Mucosa of gallbladder (tissue), 1 donor: ENCODE data around the gene IRGQ. TPM values are rescaled to one million over a fixed set of nuclear protein-coding genes. Genes with fewer than 3 reads are reported as not detected.
"Not testable (repeated sequence)": the region's sequence is repeated elsewhere in the genome, so short reads cannot be mapped to it uniquely, and the experiment has no call there.

Experiments used
- DNase-seq: peaks from one replicate; pipeline ENCODE4 v3.0.0-alpha.2; 2020; ENCODE audit warnings: low spot score
- total RNA-seq: library from RNA; stranded (reverse); gene quantifications from one replicate; pipeline ENCODE4 v1.2.1, GENCODE V29; 2021
- donor health status: DM: no; HTN: no; CAD: no.

IRGQ gene, protein sequence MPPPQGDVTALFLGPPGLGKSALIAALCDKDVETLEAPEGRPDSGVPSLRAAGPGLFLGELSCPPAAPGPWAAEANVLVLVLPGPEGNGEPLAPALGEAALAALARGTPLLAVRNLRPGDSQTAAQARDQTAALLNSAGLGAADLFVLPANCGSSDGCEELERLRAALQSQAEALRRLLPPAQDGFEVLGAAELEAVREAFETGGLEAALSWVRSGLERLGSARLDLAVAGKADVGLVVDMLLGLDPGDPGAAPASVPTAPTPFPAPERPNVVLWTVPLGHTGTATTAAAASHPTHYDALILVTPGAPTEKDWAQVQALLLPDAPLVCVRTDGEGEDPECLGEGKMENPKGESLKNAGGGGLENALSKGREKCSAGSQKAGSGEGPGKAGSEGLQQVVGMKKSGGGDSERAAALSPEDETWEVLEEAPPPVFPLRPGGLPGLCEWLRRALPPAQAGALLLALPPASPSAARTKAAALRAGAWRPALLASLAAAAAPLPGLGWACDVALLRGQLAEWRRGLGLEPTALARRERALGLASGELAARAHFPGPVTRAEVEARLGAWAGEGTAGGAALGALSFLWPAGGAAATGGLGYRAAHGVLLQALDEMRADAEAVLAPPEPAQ
- total RNA-seq, result 35.7 TPM

GRCh38 chr19:43595999-43596841, at the start of gene IRGQ, which contains the start of gene ZNF576:
Gene IRGQ (minus strand): TSS chr19:43596134. CDS start chr19:43595338, 796 bp downstream.
Gene ZNF576 (plus strand): TSS chr19:43596595. CDS start chr19:43597109, 514 bp downstream.
- DNase-seq, result peak; percentile 100

DNA sequence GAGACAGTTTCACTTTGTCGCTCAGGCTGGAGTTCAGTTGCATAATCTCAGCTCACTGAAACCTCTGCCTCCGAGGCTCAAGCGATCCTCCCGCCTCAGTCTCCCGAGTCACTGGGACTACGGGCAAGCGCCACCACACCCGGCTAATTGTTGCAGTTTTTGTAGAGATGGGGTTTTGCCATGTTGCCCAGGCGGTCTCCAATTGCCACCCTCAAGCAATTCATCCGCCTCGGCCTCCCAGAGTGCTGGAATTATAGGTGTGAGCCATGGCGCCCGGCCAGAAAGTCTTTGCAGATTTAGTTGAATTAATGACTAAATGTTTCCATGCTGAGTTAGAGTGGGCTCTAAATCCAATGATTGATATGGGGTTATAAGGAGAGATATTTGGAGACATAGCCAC, 48.2 kb upstream of the IRGQ start:
- no peak for DNase-seq

- DNase-seq, result no peak
Observed at GRCh38 chr19:43643326-43643725, 47.4 kb upstream of the IRGQ start.

DNA sequence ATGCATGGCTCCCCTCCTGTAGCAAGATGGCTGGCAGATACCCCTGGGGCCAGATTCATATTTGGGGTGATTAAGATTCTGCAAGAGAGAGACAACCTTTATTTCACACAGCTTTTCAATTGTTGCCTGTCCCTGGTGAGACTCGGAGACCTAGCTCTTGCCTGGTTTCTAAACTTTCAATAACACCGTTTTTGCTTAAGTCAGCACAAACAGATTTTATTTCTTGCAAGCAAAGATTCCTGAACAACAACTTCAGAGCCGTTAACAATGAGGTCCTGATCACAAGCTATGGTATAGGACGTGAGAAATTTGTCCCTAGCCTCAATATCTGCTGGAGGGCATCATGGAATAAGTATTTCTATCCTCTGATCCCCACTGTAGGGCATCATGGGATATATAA, 46.6 kb upstream of the IRGQ start:
- DNase-seq, result no peak

- DNase-seq, result no peak
Observed at GRCh38 chr19:43641333-43641732, 45.4 kb upstream of the IRGQ start.

DNA sequence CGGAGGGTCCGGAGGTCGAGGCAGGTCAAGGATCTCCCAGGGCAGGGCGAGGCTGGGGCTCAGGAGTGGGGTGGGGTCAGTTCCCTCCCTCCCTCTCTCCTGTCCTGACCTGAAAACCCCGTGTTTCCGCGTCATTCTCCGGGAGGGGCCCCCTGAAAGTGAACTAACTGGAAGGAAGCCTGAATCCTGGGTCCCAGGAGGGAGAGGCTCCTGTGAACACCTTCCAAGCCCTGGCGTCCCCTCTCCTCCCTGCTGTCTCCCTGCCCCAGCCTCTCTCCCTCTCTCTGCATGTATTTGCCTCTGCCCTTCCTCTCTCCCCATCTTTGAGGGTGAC, 44.5 kb upstream of the IRGQ start:
- no peak for DNase-seq

DNA sequence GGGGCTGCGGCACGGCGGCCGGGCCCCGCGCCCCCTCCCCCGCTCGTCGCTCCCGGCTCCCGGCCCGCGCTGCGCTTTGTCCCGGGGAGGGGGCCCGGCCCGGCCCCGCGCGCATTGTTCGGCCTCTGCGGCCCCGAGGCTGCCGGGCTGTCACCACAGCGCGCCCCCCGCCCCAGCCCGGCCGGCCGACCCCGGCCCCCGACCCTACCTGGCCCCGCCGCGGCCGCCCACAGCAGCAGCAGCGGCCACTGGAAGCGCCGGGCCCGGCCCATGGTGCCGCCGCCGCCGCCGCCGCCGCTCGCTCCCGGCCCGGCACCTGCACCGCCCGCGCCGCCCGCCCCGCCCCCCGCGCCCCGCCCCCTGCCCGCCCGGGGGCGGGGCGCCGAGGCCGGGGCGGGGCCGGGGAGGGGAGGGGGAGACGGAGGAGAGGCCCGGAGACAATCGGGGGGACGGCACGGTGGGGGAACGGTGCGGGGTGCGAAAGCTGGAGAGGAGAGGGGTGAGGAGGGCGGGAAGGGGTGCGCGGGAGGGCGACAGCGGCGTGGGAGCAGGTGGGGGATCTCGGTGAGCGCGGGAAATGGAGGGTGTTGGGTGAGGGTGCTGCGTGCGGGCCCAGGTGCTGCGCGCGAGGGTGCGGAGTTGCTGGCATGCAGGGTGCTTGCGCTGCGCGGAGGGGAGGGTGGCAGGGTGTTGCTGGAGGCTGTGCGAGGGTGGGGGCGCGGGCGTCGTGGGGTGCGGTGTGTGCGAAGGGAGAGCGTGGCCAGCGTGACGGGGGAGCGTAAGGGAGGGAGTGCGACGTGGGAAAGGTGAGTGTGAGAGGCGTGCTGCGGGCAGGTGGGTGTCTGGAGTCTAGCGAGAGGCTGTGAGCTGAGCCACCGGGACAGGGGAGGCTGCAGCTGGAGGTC, 43.8 kb upstream of the IRGQ start, which contains the start of gene CADM4:
CADM4 (minus strand) TSS at position 332 of the 905 bp plus-strand sequence; CDS start at position 272, 60 bp downstream.
- DNase-seq, result no peak

DNA sequence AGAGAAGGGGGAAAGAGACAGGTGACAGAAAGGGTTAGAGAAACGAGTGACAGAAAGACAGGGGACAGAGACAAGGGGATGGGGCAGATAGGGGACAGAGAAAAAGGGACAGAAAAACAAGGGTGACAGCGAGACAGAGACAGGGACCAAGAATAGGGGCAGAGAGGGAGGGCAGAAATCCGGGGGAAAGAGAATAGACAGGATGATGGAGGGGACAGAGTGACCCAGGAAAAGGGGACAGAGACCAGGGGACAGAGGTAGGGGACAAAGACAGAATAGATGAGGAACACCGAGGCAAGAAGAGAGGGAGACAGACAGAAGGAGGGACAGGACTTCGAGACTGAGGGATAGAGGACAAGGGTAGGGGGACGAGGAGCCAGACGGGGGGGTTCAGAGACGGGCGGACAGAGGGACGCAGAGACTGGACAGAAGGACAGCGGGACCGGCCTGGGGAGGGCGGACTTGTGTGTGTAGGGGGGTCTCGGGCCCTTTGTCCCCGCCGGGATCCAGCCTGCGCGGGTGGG, 43.1 kb upstream of the IRGQ start:
- no peak for DNase-seq

GRCh38 chr19:43638214-43638994, 42.5 kb upstream of the IRGQ start:
- no peak for DNase-seq

GRCh38 chr19:43636121-43636683, 40.3 kb upstream of the IRGQ start:
- DNase-seq, result no peak

DNA sequence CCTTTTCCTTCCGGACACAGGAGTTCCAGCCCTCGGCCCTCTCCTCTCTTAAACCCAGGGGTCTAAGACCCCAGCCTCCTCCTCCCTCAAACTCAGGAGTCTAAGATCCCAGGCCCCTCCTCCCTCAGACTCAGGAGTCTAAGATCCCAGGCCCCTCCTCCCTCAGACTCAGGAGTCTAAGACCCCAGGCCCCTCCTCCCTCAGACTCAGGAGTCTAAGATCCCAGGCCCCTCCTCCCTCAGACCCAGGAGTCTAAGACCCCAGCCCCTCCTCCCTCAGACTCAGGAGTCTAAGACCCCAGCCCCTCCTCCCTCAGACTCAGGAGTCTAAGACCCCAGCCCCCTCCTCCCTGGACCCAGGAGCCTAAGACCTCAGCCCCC, 39.6 kb upstream of the IRGQ start:
- not testable (repeated sequence) for DNase-seq

GRCh38 chr19:43634872-43635560, 39.1 kb upstream of the IRGQ start:
- no peak for DNase-seq

GRCh38 chr19:43634506-43634871, 38.6 kb upstream of the IRGQ start:
- no peak for DNase-seq

GRCh38 chr19:43634068-43634467, 38.1 kb upstream of the IRGQ start:
- DNase-seq, result no peak

DNA sequence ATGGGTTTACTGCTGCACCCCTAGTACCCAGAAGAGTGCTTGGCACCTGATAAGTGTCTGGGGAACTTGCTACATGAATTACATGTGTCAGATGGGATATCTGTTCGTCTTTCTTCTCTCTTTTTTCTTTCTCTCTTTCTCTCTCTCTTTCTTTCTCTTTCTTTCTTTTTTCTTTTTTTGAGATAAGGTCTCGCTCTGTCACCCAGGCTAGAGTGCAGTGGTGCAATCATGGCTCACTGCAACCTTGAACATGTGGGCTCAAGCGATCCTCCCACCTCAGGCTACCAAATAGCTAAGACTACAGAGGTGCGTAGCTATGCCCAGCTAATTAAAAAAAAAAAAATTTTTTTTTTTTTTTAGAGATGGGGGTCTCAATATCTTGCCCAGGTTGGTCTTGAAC, 37.6 kb upstream of the IRGQ start:
- DNase-seq, result no peak

GRCh38 chr19:43631491-43631890, 35.6 kb upstream of the IRGQ start:
- DNase-seq, result no peak

- no peak for DNase-seq
Observed at GRCh38 chr19:43628646-43629326, 32.9 kb upstream of the IRGQ start.

GRCh38 chr19:43626838-43627237, 30.9 kb upstream of the IRGQ start:
- DNase-seq, result no peak
